ENCODE measurements around the gene DAPK3. TPM values are rescaled to one million over a fixed set of nuclear protein-coding genes. Genes with fewer than 3 reads are reported as not detected.

Gene DAPK3
- total RNA-seq, 1 experiment from 2014 or later: 58.6 TPM

DNA sequence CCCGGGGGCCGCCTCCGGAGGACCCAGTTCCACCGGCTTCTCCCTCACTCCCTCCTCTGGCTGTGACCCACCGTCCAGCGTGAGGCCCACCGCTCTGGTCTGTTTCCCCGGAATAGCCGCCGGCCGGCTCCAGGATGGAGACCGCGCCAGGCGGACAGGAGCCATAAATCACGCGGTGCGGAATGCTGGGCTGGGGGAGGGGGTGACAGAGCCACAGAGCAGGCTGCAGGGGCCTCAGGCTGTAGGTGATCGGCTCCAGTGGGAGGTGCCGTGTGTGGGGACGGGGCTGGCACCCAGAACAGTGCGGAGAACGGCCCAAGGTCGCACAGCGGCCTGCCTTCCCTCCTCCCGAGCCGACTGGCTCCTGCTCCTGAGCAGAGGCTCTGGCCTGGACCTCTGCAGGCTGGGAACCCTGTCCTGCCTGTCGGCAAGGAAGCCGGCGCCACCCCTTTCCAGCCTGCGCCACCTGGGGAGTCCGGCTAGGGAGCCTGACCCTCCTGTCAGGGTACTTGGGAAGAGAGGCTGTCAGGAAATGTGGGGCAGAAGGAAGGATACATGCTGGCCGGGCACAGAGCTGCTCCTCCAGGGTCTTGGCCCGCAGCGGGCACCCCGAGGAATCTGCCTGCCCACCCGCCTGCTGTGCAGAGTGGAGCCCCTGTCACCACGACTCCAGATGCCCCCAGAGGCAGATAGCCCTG is 45.0 kb upstream of the DAPK3 start:
- Mint-ChIP-seq H3K4me3 (ENCODE audit: unreplicated experiment) (no peak overlapping the region), H3K27ac (ENCODE audit: unreplicated experiment) (no peak overlapping the region), H3K4me1 (ENCODE audit: low read depth, unreplicated experiment) (no peaks in the 10 kb centered on the region), H3K9me3 (ENCODE audit: unreplicated experiment) (no peaks in the 10 kb centered on the region), H3K36me3 (ENCODE audit: insufficient read depth, unreplicated experiment) (peaks cover 28% of the 10 kb centered on the region), H3K27me3 (ENCODE audit: insufficient read depth, unreplicated experiment) (no peaks in the 10 kb centered on the region)
- no peaks in the 10 kb centered on the region for H3K27me3 ChIP-seq (replicated peaks; ENCODE audit: control insufficient read depth, insufficient read depth, low read length)
- POLR2A ChIA-PET: no interaction called here
- no TSS peak for BruUV-seq (replicated peaks)
- DNase-seq: peak; percentile 9 to 53
- intact Hi-C loops (cut with micrococcal nuclease; ENCODE audit: unreplicated experiment): no loop called here
- CTCF ChIA-PET: no interaction called here
- peaks cover 1% of the 10 kb centered on the region for H3K36me3 ChIP-seq (ENCODE audit: control insufficient read depth, insufficient read depth, low read length)
- H3K9me3 ChIP-seq: no peaks in the 10 kb centered on the region
- H3K4me1 ChIP-seq: no peaks in the 10 kb centered on the region
- no peak overlapping the region for H3K4me3 ChIP-seq (ENCODE audit: low read depth, low read length)
- TF ChIP-seq, protein P1, sequence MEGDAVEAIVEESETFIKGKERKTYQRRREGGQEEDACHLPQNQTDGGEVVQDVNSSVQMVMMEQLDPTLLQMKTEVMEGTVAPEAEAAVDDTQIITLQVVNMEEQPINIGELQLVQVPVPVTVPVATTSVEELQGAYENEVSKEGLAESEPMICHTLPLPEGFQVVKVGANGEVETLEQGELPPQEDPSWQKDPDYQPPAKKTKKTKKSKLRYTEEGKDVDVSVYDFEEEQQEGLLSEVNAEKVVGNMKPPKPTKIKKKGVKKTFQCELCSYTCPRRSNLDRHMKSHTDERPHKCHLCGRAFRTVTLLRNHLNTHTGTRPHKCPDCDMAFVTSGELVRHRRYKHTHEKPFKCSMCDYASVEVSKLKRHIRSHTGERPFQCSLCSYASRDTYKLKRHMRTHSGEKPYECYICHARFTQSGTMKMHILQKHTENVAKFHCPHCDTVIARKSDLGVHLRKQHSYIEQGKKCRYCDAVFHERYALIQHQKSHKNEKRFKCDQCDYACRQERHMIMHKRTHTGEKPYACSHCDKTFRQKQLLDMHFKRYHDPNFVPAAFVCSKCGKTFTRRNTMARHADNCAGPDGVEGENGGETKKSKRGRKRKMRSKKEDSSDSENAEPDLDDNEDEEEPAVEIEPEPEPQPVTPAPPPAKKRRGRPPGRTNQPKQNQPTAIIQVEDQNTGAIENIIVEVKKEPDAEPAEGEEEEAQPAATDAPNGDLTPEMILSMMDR (IDR thresholded peaks at IDR 0.05; ENCODE audit: insufficient read depth in 1 of 2, low read depth in 1 of 2, low read length in 1 of 2, severe bottlenecking in 1 of 2, unreplicated experiment in 1 of 2): no peak

DNA sequence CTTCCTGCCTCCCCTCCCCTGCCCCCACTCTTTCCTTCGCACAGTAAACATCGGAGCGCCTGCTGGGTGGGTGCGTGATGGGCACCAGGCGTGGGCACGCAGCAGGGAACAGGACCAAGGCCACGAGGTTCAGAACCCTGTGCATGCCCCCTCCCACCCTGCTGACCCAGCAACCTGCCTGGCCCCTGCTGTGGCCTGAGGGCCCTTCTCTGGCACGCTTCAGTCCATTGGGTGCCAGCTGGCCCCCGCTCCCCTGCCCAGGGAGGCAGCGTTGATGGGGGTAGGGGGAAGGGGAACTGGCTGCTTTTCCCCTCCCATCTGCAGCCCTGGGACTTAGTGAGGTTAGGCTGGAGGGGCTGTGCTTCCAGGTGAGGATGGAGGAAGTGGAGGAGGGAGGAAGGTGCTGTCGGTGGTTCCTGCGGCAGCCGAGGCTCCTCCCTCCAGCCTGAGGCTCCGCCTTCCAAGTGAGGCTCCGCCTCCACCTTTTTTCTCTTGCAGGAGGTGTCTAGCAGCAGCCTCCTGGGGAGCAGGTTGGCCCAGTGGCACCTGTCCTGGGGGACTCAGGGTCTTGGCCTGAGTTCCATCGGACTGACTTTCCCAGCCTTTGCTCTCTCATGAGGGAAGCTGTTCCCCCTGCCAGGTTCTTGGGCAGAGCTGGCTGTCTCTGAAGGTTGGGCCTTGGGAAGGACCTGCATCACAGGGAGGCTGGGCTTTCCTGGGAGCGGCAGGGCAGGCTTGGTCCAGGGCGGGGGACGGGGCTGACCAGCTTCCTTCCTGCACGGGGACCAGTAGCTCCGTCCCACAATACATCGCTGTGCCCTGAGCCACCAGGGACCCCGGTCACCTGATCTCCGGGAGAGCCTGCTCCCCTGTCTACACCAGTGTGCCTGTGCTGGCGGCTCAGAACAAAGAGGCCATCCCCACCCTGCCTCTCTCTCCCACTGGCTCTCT is 43.9 kb upstream of the DAPK3 start:
- ChIA-PET POLR2A (no interaction called here), CTCF (no interaction called here)
- no peaks in the 10 kb centered on the region for H3K9me3 Mint-ChIP-seq (ENCODE audit: unreplicated experiment)
- Histone ChIP-seq H3K9me3 (no peaks in the 10 kb centered on the region), H3K4me1 (no peaks in the 10 kb centered on the region), H3K36me3 (ENCODE audit: control insufficient read depth, insufficient read depth, low read length) (peaks cover 1% of the 10 kb centered on the region), H3K27me3 (replicated peaks; ENCODE audit: control insufficient read depth, insufficient read depth, low read length) (no peaks in the 10 kb centered on the region), H3K4me3 (ENCODE audit: low read depth, low read length) (no peak overlapping the region)
- intact Hi-C loops (cut with micrococcal nuclease; ENCODE audit: unreplicated experiment): no loop called here
- H3K36me3 Mint-ChIP-seq (ENCODE audit: insufficient read depth, unreplicated experiment): peaks cover 28% of the 10 kb centered on the region
- H3K4me3 Mint-ChIP-seq (ENCODE audit: unreplicated experiment): no peak overlapping the region
- DNase-seq: peak; percentile 38 to 42
- no TSS peak for BruUV-seq (replicated peaks)
- no peak overlapping the region for H3K27ac Mint-ChIP-seq (ENCODE audit: unreplicated experiment)
- TF ChIP-seq, protein P1 (IDR thresholded peaks at IDR 0.05; ENCODE audit: insufficient read depth in 1 of 2, low read depth in 1 of 2, low read length in 1 of 2, severe bottlenecking in 1 of 2, unreplicated experiment in 1 of 2): no peak
- H3K4me1 Mint-ChIP-seq (ENCODE audit: low read depth, unreplicated experiment): no peaks in the 10 kb centered on the region
- H3K27me3 Mint-ChIP-seq (ENCODE audit: insufficient read depth, unreplicated experiment): no peaks in the 10 kb centered on the region

DNA sequence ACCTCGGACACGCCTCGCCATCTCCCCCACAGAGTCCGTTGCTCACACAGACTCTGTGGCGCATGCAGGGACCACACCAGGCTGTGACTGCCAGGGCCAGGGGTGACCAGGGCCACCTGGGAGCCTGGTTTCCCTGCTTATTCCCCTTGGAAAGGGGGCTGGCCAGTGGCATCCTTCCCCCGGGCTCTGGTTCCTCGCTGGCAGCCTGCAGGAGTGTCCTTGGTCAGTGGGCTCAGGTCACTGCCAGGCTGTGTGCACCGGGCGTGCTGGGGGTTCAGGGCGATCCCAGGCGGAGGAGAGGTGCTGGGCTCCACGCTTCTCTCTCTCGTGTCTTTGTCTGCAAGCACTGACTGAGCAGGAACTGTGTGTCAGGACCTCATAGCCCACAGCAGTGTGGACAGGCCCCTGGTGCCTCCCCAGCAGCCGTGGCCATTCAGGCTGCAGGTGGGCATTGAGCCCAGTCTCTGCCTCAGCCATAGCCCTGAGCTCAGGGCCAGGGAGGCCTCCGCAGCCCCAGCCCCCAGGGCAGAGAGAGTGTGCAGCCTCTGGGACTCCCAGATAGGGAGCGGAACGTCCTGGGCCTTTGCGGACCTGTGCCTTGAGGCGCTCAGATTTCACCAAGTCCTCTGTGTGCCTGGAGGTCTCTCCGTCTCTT is 43.1 kb upstream of the DAPK3 start:
- Mint-ChIP-seq H3K4me3 (ENCODE audit: unreplicated experiment) (no peak overlapping the region), H3K36me3 (ENCODE audit: insufficient read depth, unreplicated experiment) (peaks cover 32% of the 10 kb centered on the region), H3K9me3 (ENCODE audit: unreplicated experiment) (no peaks in the 10 kb centered on the region), H3K27ac (ENCODE audit: unreplicated experiment) (no peak overlapping the region), H3K27me3 (ENCODE audit: insufficient read depth, unreplicated experiment) (no peaks in the 10 kb centered on the region), H3K4me1 (ENCODE audit: low read depth, unreplicated experiment) (peaks cover 2% of the 10 kb centered on the region)
- Histone ChIP-seq H3K4me3 (ENCODE audit: low read depth, low read length) (no peak overlapping the region), H3K36me3 (ENCODE audit: control insufficient read depth, insufficient read depth, low read length) (peaks cover 1% of the 10 kb centered on the region), H3K4me1 (no peaks in the 10 kb centered on the region), H3K27me3 (replicated peaks; ENCODE audit: control insufficient read depth, insufficient read depth, low read length) (no peaks in the 10 kb centered on the region), H3K9me3 (no peaks in the 10 kb centered on the region)
- ChIA-PET POLR2A (no interaction called here), CTCF (no interaction called here)
- no TSS peak for BruUV-seq (replicated peaks)
- intact Hi-C loops (cut with micrococcal nuclease; ENCODE audit: unreplicated experiment): no loop called here
- TF ChIP-seq, protein P1 (IDR thresholded peaks at IDR 0.05; ENCODE audit: insufficient read depth in 1 of 2, low read depth in 1 of 2, low read length in 1 of 2, severe bottlenecking in 1 of 2, unreplicated experiment in 1 of 2): no peak
- no peak for DNase-seq

Data from Caco-2 (cell line).